HFF-Myc (cell line): ENCODE results near the gene SPAG8.

Experiments
- DNase-seq: peaks from one replicate; pipeline ENCODE4 v3.0.0-alpha.2; 2011; ENCODE audit warnings: low read depth; ENCODE audit errors: extremely low read depth
- H3K4me3 ChIP-seq: replicated peaks from 2 replicates; pipeline ENCODE4 v1.5.1; 2011; ENCODE audit warnings: low read depth, mild to moderate bottlenecking, control low read depth, low read length
- TF ChIP-seq, protein P1 (sequence below): IDR thresholded peaks from 2 replicates; pipeline ENCODE4 v1.5.1; 2012; ENCODE audit warnings: mild to moderate bottlenecking, low read depth, low read length, control low read depth; ENCODE audit errors: missing control alignments

The SPAG8 gene

GRCh38 chr9:35791297-35791921 lies 20.7 kb downstream of the SPAG8 start, which contains the start of gene NPR2:
NPR2 (plus strand) TSS chr9:35791591; CDS start chr9:35792409, 818 bp downstream.
- peak within 1 kb of the TSS; percentile 39 for H3K4me3 ChIP-seq
- no peak for DNase-seq
- TF ChIP-seq, protein P1, sequence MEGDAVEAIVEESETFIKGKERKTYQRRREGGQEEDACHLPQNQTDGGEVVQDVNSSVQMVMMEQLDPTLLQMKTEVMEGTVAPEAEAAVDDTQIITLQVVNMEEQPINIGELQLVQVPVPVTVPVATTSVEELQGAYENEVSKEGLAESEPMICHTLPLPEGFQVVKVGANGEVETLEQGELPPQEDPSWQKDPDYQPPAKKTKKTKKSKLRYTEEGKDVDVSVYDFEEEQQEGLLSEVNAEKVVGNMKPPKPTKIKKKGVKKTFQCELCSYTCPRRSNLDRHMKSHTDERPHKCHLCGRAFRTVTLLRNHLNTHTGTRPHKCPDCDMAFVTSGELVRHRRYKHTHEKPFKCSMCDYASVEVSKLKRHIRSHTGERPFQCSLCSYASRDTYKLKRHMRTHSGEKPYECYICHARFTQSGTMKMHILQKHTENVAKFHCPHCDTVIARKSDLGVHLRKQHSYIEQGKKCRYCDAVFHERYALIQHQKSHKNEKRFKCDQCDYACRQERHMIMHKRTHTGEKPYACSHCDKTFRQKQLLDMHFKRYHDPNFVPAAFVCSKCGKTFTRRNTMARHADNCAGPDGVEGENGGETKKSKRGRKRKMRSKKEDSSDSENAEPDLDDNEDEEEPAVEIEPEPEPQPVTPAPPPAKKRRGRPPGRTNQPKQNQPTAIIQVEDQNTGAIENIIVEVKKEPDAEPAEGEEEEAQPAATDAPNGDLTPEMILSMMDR, result no peak

DNA sequence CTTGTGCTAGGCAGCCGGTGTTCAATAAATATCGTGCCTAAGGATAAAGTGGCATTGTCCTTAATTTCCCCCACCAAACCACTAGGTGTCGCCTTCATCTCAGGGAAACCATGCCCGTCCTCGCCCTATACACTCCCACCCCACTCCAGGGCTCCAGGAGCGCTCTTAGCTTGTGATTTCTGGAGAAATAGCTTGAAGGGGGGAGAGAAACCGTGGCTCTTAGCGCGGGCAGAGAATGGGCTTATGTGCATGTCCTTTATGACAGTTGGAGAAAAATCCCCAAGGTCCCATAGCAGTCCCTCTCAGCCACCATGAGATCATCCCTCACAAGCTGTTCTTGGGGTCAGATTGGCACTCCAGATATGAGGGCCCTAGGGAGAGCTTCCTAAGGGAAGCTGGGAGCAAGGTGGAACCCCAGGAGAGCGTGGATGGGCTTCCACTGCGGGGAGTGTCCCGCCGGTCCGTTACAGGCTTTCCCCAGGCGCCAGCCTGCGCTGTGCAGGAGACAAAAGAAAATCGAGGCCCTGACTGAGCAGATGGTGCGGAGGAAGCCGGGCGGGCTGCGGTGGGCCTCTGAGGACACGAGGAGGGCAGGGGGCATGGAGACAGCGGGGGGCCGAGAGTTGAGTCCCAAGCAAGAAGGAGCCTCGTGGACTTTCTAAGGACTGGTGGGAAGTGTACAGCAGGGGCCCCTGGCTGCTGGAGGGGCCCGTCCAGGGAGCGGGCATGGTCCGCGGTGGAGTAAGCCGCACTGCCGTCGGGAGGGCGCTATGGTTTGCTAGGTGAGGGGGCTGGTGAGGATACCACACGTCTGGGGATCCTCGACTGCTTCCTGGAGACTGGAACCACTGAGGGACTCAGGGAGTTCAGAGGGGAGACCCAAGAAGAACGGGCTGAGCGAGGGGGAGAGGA lies 21.4 kb downstream of the SPAG8 start:
- peak; percentile 66 for DNase-seq
- TF ChIP-seq, protein P1, result peak; percentile 85
- H3K4me3 ChIP-seq, result no peak overlapping the region

GRCh38 chr9:35790025-35790384 lies 22.1 kb downstream of the SPAG8 start:
- TF ChIP-seq, protein P1, result no peak
- no peak for DNase-seq
- no peak overlapping the region for H3K4me3 ChIP-seq

DNA sequence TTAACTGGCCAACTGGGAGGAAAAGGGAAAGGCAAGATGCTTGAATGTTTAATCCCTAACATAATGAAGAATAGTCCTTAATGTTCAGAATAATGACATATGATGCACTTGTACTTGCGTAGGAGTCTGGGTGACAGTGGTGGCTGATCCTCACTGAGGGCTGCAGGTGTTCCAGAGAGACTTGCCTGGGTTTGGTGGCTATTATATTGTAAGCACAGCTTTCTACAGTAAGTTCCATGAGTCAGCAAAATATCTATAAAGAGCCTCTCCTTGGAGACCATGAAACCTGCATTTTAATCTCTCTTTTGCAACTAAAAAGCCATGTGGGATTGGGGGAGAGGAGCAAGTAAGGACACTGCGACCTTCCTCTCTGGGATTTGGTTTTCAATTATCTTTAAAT lies 22.5 kb downstream of the SPAG8 start:
- TF ChIP-seq, protein P1, result no peak
- no peak overlapping the region for H3K4me3 ChIP-seq
- DNase-seq, result no peak

DNA sequence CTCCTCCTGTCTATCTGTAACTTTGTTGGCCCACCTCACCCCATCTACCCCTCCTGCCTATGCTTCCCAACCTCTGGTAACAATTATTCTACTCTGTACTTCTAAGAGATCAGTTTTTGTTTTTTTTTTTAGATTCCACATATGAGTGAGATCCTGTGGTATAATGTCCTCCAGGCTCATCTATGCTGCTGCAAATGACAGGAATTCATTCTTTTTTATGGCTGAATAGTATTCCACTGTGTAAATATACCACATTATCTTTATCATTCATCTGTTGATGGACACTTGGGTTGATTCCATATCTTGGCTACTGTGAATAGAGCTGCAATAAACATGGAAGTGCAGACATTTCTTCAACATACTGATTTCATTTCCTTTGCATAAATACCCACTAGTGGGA lies 28.6 kb downstream of the SPAG8 start:
- no peak for DNase-seq
- H3K4me3 ChIP-seq, result no peak overlapping the region

GRCh38 chr9:35781066-35781465 lies 31.0 kb downstream of the SPAG8 start:
- no peak overlapping the region for H3K4me3 ChIP-seq
- DNase-seq, result no peak
- TF ChIP-seq, protein P1, result no peak

More for the DNA sequence above, 28.6 kb downstream of the SPAG8 start:
- TF ChIP-seq, protein P1, result no peak
